ENCODE measurements around the gene CD160.

Gene CD160

GRCh38 chr1:145702826-145703225 lies 16.5 kb upstream of the CD160 start:
- TF ChIP-seq, protein P1, sequence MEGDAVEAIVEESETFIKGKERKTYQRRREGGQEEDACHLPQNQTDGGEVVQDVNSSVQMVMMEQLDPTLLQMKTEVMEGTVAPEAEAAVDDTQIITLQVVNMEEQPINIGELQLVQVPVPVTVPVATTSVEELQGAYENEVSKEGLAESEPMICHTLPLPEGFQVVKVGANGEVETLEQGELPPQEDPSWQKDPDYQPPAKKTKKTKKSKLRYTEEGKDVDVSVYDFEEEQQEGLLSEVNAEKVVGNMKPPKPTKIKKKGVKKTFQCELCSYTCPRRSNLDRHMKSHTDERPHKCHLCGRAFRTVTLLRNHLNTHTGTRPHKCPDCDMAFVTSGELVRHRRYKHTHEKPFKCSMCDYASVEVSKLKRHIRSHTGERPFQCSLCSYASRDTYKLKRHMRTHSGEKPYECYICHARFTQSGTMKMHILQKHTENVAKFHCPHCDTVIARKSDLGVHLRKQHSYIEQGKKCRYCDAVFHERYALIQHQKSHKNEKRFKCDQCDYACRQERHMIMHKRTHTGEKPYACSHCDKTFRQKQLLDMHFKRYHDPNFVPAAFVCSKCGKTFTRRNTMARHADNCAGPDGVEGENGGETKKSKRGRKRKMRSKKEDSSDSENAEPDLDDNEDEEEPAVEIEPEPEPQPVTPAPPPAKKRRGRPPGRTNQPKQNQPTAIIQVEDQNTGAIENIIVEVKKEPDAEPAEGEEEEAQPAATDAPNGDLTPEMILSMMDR (IDR thresholded peaks at IDR 0.05; ENCODE audit: borderline replicate concordance, insufficient read depth, low read depth, low read length) = no peak
- H3K4me3 ChIP-seq (ENCODE audit: low read depth, low read length) = no peak overlapping the region

DNA sequence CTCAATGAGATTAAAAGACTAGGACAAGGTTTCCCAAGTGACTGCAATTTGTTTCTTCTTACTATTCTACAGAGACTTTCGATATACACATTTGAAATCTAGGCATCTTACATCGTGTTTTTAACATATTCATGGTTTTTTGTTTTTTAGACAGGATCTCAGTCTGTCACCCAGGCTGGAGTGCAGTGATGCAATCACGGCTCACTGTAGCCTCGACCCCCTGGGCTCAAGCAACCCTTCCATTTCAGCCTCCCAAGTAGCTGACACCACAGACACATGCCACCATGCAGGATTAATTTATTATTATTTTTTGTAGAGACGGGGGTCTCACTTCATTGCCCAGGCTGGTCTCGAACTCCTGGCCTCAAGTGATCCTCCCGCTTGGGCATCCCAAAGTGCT lies 13.7 kb upstream of the CD160 start:
- no peak overlapping the region for H3K4me3 ChIP-seq (ENCODE audit: low read depth, low read length)
- TF ChIP-seq, protein P1 (IDR thresholded peaks at IDR 0.05; ENCODE audit: borderline replicate concordance, insufficient read depth, low read depth, low read length) = no peak

GRCh38 chr1:145706086-145706664 lies 13.1 kb upstream of the CD160 start:
- TF ChIP-seq, protein P1 (IDR thresholded peaks at IDR 0.05; ENCODE audit: borderline replicate concordance, insufficient read depth, low read depth, low read length) = no peak

DNA sequence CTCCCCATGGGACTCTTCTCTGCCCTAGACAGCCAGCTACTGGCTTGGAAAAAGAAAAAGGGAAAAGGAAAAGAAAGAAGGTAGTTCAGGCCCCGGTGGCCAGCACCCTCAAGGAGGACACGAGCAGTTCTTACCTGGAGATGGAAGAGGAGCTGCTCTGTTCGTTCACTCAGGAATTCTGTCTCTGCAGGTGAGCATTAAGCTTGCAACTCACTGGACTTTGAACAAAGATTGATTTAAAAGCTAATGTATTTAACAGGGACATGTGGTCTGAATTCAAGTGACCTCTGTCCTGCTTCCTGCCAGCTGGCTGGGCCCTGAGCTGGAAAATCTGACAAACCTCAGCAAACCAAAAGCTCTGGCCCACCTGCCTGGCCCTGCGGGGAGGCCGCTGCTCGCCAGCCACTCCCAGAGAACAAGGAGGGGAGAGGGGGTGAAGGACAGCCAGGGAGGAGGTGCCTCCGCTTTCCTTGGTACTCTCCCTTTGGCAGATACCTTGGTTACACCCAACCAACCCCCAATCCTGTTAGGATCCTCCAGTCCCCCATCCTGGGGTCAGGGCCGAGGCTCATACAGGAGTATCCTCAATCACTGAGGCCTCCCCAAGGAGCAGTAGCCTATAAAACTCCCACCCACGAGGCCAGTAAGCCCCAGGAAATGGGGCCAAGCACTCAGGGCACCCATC lies 12.0 kb upstream of the CD160 start, which contains the start of gene PDZK1:
Gene PDZK1 (minus strand): TSS at position 186 of the 685 bp plus-strand sequence. CDS start 19,347 bp downstream, outside the sequence.
- TF ChIP-seq, protein P1 (IDR thresholded peaks at IDR 0.05; ENCODE audit: borderline replicate concordance, insufficient read depth, low read depth, low read length) = no peak
- no peak within 1 kb of the TSS for H3K4me3 ChIP-seq (ENCODE audit: low read depth, low read length)

More at GRCh38 chr1:145706086-145706664, 13.1 kb upstream of the CD160 start:
- H3K4me3 ChIP-seq (ENCODE audit: low read depth, low read length) = no peak overlapping the region

DNA sequence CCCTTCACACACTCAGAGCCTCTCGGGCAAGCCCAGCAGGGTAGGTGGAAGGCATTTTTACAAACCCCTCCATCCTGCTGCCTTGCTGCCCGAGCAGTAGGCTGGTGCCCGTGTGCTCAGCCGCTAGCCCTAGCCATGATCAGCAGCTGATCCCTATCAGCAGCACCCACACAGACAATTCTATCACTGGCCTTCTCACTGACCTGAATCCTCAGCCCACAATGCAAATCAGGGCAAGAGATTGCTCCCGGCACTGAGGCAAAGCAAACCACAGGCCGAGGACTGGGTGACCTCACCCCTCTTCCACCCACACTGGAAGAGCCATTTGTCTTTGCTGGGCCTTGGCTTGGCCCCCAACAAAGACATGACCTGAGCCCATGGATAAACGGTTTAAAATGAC lies 11.2 kb upstream of the CD160 start:
- TF ChIP-seq, protein P1 (IDR thresholded peaks at IDR 0.05; ENCODE audit: borderline replicate concordance, insufficient read depth, low read depth, low read length) = no peak
- H3K4me3 ChIP-seq (ENCODE audit: low read depth, low read length) = no peak overlapping the region

GRCh38 chr1:145710291-145711027 lies 8.8 kb upstream of the CD160 start:
- no peak overlapping the region for H3K4me3 ChIP-seq (ENCODE audit: low read depth, low read length)
- TF ChIP-seq, protein P1 (IDR thresholded peaks at IDR 0.05; ENCODE audit: borderline replicate concordance, insufficient read depth, low read depth, low read length) = no peak
